SIG-M5 treated with dmso at 0.1 percent for 504 hours (cell line): ENCODE results near the gene NSG1.
A peak's percentile ranks its signal among the peaks of the same experiment; 100 is the strongest.

Experiments
- DNase-seq: peaks from one replicate; lab custom pipeline; 2025; ENCODE audit not compliant: unreplicated experiment; lab: John Stamatoyannopoulos, UW

NSG1 gene

GRCh38 chr4:4428966-4429875, 42.3 kb downstream of the NSG1 start:
- DNase-seq = no peak

GRCh38 chr4:4430492-4431195, 43.7 kb downstream of the NSG1 start:
- peak; percentile 39 for DNase-seq

DNA sequence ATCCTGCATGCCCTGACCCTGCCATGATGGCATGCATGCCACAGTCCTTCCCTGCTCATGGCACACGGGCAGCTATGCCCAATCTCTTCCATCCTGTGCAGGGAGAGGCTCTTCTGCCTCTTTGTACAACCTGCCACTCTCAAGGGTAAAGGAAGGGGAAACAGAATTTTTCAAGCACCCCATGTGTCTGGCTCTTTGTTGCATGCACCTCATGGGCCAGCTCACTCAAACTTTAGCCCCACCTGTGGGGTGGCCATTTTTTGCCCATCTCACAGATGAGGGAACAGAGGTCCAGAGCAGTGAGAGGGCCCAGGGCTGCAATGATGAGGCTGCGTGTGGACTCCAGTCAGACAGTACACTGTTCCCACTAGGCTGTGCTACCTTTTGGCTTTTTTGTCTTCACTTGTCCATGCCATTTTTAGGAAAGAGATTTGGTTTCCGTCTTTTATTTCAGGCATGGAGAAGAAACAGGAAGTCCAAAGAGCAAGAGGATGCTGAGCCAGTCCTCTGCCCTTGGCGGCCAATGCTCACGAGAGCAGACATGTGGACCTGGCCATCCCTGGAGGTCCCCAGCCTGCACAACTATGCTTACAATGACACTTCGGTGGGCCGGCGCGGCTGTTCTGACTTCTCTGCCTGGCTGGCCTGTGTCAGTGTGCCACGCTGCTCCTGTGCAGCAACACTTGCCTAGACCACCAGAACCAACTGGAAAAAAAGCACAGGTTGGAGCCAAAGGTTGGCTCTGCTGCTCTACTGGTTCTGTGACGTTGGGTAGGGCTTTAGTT, 45.6 kb downstream of the NSG1 start:
- no peak for DNase-seq

GRCh38 chr4:4433941-4434340, 47.0 kb downstream of the NSG1 start:
- DNase-seq = no peak

DNA sequence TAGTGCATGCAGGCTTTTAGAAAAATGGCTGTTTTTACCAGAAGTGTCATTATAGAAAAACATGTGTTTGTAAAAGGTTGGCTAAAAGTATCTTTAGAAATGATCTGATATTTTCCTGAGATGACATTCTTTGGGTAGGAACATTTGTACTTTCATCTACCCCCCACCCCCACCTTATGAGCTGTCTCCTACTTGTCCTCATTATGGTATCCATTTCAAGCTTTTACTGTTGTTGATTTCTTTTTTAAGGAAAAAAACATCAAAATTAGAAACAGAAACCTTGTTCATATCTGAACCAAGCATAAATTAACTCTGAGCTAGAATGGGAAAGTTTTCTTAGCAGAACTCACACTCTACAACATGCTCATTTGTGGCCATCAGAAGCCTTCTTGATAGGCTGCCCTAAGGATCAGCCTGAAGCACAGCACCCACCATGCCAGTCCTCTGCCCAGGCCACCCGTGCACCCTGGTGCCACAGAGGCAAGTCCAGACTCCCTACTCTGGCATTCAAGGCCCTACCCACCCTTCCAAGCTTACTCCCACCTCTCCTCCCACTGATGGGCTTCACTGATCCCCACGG, 49.4 kb downstream of the NSG1 start:
- no peak for DNase-seq

- no peak for DNase-seq
Measured at GRCh38 chr4:4437798-4438470, 51.0 kb downstream of the NSG1 start.

DNA sequence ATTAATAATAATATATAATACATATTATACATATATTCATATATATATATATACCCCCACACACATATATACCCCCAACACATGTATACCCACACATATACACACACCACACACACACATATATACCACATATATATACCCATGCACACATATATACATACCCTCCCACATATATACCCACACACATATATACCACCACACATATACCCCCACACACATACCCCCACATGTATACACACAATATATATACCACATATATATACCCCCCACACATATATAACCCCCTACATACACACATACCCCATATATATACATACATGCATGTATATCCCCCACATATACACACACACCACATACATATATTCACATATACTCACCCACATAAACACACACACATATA, 52.0 kb downstream of the NSG1 start:
- no peak for DNase-seq

GRCh38 chr4:4439782-4440181, 52.9 kb downstream of the NSG1 start:
- no peak for DNase-seq

GRCh38 chr4:4440333-4441061, 53.6 kb downstream of the NSG1 start:
- DNase-seq = no peak

DNA sequence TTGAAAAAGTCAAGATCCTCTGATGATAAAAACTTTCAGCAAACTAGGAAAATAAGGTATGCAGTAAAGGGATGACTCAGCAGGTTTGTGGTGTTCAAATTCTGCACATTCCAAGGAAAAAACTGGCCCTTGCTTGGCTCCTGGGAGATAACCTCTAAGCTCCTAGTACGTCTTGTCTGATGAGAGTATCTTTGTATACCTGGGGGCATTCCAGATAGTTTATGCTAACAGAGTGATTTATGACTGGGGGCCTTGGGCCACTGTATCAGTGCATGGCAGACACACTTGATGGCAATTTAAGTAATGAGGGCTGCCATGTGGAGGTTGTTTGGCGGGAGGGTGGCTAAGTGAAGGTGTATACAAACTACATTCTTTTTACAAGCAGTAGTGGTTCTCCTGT, 56.9 kb downstream of the NSG1 start:
- DNase-seq = no peak

DNA sequence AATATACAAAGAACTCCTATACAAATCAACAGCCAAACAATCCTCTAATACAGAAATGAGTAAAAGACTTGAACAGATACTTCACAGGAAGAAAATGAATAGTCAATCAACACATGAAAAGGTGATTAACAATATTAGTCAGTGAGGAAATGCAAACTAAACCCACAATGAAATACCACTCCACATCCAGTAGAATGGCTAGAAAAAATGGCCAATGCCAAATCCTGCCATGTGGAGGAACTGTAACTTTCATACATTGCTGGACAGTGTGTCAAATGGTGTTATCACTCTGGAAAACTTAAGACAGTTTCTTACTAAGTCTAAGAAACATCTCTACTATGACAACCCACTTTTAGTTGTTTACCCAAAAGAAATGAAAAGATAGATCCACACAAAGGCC, 59.5 kb downstream of the NSG1 start:
- DNase-seq = no peak

DNA sequence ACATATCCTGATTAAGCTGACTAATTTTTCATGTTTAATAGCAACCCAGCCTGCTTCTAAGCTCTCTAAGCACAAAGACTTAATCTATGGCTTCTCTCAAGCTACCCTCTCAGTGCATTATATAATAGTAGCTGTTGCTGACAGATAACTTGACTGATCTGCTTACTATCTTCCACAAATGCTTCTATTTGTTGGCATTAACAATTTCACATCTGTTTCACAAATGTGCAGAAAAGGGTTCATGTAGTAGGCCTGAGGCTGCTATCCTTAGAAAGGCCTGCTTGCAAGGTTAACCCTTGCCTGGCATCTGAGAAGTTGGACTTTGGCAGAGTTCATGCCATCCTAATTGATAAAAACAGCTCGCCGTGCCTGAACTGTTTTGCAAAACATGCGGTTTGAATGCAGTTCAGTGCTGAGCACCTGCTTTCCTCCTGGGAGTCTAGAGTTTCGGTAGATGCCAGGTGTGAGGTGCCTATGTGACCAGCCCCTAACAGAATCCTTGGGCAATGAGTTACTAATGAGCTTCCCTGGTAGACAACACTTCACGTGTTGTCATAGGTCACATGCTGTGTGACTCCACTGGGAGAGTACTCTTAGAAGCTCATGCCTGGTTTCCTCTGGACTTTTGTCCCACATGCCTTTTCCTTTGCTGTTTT, 68.4 kb downstream of the NSG1 start:
- no peak for DNase-seq

- DNase-seq = no peak
Measured at GRCh38 chr4:4456351-4456750, 69.4 kb downstream of the NSG1 start.

- no peak for DNase-seq
Measured at GRCh38 chr4:4456816-4457578, 70.1 kb downstream of the NSG1 start.

- DNase-seq = no peak
Measured at GRCh38 chr4:4457803-4458553, 71.1 kb downstream of the NSG1 start.

DNA sequence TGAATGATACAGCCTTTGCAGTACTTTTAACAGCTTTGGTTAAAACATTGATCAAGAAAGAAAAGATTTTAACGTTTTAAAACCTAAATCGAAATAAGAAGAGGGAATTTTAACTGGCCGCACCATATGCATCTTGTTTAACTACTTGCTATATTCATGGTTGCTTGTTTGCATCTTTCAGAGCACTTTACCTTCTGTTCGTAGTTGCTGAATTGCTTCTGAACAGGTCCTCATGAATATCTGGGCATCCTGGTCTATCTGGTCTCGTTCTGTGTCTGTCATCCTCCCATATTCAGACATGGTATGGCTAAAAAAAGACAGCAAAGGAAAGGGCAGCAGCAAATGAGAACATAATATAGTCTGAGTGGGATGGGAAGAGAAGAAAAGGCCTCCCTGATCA, 72.3 kb downstream of the NSG1 start:
- DNase-seq = no peak

DNA sequence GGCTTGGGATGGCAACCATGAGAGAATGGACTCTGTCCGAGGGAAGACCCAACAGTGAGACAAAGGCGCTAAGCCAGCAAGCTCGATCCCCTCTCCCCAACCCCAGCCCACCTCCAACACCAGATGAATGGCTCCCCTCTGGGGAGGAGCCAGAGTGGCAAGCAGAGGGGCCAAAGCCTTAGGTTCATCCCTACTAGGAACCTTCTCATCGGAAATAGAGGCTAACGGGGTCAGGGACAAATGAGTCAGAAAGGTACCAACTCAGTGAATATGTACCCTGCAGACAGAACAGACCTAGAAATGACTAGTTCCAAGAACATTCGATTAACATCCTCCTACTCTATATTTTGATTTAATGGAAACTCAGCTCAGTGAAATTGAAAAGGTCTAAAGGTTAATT, 73.9 kb downstream of the NSG1 start:
- DNase-seq = no peak

DNA sequence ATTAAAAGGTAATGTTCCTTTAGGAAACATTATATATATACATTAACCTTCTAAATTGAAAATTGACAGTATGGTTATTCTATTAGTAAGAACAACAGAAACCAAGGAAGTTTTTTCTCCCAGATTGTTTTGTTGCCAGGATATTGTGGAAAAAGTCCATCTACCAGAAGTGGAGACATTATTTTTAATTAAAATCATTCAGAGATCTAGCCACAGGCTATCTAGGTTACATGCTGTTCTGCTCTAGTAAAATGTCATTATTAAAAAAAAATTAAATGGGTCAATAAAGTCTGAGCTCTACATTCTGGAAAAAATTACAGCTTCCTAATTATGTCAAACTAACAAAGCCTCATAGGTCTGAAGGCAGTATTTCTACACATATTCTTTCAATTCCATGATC, 74.3 kb downstream of the NSG1 start:
- DNase-seq = no peak
